AG08395 (cell line): Measurements from ENCODE around the gene MLLT3.

Source experiments
- DNase-seq: peaks from one replicate; pipeline ENCODE4 v3.0.0; 2012; ENCODE audit warnings: mixed read lengths, low spot score

MLLT3 gene

DNA sequence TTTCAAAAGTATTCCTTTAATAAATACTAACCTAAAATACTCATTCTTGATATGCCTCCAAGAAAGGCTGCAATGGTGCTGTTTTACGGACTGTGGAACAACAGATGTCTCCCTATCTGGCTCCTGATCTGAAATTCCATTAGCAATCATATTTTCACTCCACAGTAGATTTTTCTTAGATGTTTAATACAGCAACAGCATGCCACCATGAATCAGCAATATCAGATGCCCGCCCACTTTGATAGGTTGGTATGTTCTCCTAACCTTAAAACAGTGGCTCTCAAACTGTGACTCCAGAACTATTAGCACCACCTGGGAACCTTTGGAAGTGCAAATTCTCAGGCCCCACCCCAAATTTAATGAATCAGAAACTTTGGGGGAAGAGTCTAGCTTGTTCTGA is 110.2 kb downstream of the MLLT3 start:
- peak; percentile 49 for DNase-seq

DNA sequence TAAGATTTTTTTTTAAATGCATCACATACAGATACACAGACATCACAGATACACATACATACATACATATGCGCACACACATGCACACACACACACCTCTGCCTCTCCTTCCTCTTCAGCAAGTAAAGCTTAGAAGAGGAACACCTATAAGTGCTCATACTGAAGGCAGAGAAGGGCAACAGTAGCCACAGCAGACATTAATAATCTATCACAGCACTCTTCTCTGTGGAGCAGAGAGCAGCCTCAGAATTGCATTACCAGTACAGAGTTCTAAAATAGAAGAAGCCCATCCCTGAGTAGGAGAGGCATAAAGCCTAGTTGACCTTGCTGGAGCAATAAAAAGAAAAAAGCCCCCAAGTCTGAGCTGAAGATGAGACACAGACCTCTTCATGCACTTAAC is 110.6 kb downstream of the MLLT3 start:
- DNase-seq, result no peak

- DNase-seq, result no peak
Observed at GRCh38 chr9:20509466-20509865, 112.8 kb downstream of the MLLT3 start.

DNA sequence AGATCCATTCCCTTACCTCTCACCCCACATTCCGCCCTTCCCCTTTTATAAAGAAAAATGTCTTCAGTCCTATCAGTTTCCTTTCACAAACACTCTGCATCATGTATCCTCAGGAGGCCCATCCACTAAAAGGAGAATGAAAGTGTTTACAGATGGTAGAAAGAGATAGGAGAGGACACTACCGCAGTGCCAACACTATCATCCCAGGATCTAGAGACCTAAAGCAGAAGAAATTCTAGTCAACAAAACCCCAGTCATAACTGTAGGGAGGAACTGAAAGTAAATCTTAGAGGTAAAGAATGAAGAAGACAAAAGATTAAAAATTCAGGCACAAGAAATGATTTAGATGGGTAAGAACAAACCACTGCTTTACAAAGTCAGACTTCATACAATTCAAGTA is 114.1 kb downstream of the MLLT3 start:
- DNase-seq, result no peak

DNA sequence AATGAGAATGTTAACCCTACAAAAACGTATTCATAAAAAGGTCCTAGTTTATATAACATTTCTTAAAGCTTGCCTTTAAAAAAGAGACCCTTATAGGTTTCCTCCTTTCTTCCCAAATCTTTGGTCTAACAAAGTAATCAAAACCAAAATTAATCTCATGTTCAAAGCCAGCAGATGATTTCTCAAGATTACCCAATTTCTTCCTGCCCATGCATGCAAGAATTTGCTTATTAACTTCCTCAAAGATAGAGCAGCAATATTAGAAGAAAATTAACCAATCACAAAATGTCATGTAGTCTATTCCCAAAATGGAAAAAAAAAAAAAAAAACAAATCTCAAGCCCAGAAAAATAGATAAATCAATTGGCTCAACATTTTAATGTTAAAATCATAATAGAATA is 114.9 kb downstream of the MLLT3 start:
- DNase-seq, result no peak

DNA sequence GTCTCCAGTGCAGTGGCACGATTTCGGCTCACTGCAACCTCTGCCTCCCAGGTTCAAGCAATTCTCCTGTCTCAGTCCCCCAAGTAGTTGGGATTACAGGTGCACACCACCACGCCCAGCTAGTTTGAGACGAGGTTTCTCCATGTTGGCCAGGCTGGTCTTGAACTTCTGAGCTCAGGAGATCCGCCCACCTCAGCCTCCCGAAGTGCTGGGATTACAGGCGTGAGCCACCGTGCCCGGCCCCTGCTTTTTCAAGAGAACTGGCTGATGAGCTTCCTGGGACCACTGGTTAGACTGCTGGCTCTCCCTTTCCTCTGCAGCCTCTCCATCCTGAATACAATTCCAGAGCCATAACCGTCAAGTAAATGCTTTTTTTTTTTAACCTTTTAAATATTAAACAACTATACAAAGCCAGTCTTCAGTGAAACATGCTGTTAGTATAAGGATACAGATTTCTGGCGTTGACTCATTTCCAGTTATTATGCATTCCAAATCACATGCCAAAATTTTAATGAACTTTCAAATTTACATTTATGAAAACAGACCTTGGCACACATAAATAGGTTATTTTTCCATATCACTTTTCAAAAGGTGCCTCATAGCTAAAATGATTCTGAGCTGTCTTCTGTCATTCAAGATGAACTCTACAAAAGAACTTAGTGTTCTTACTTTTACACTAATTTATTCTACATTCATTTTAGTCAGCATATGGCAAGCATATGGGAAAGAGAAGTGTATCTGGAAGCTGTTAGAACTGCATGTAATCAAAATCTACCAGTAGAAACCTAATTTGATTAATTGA is 116.0 kb downstream of the MLLT3 start:
- no peak for DNase-seq

DNA sequence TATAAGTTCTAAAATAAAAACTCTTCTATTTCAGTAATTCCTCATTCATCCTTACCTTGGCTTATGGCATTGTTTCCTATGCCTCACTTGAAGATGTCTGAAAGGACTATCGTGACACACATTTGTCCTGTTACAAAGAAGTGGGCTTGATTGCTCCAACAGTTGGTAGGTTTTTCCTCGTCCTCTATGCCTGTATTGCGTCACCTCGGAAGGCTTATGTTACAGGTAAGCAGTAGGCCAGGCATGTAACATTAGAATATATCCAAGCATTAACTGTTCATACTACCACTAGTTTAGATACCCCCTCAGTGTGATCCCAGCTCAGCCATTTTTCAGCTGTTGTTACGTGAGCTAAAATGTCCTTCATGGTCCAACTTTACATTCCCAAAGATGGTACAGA is 116.7 kb downstream of the MLLT3 start:
- DNase-seq, result no peak

- no peak for DNase-seq
Observed at GRCh38 chr9:20504930-20505329, 117.4 kb downstream of the MLLT3 start.

- DNase-seq, result no peak
Observed at GRCh38 chr9:20500101-20500500, 122.2 kb downstream of the MLLT3 start.

DNA sequence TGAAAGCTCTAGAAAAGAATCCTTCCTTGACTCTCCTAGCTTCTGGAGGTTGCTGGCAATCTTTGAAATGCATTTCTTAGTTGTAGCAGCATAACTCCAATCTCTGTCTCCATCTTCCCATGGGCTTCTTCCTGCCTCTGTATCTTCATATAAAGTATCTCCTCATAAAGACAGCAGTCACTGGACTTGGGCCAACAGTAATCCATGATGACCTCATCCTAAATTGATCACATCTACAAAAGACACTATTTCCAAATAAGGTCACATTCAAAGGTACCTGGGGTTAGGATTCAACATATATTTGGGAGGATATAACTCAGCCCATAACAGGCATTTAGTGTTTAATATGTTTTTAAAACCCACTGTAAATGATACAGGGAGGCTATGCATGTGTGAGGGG is 123.3 kb downstream of the MLLT3 start:
- no peak for DNase-seq

DNA sequence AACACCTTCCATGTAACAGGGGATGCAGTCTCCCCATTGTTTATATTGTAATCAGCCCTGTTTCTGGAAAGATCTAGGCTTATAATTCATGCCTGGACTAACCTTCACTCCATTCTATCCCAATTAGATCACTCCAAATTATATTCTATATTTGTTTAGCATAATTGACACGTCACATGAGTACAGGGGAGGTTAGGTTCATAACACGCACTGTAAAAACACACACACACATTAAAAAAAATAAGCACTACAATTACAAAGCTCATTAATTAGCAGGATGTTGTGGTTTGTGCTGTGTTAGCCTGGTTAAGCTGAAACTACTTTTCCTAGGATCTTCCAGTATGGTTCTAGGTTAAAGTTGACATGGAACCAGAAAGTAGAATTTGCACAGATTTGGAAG is 126.0 kb downstream of the MLLT3 start:
- no peak for DNase-seq

DNA sequence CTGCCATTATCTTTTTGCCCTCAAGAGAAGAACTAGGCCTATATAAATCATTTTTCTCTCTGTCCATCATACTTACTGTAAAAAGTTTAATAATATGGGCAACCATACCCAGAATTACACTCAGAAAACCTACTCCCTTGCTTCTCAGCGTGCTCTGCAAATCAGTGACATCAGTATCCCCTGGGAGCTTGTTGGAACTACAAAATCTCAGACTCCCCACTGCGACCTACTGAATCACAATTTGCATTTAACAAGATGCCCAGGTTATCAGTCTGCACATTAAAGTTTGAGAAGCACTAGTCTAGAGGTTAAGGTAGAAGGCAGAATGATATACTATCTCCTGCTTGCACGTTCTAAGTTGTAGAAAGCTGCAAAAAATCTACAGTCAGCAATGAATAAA is 127.2 kb downstream of the MLLT3 start:
- no peak for DNase-seq

DNA sequence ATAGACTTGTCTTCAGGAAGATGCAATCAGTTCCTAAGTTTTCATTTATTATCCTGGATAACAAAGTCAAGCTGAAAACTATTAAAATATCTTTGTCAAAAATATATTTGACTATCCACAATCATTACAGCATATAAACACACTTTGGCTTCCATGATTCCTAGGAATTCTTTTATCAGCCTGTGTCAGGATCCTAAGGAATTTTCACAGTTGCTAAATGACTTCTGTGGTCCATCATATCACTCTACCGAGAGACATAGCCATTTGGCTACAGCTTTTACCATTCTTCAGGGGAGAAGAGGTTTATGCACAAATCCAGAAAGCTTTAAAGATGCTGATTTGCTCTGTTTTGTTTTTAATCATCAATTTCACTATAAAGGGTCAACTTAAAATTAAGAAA is 128.3 kb downstream of the MLLT3 start:
- DNase-seq, result no peak

GRCh38 chr9:20492772-20493171 is 129.5 kb downstream of the MLLT3 start:
- DNase-seq, result no peak

- DNase-seq, result no peak
Observed at GRCh38 chr9:20491612-20492011, 130.7 kb downstream of the MLLT3 start.

- DNase-seq, result no peak
Observed at GRCh38 chr9:20490246-20490834, 132.0 kb downstream of the MLLT3 start.

- DNase-seq, result no peak
Observed at GRCh38 chr9:20488691-20489090, 133.6 kb downstream of the MLLT3 start.

- DNase-seq, result no peak
Observed at GRCh38 chr9:20486552-20486951, 135.7 kb downstream of the MLLT3 start.

DNA sequence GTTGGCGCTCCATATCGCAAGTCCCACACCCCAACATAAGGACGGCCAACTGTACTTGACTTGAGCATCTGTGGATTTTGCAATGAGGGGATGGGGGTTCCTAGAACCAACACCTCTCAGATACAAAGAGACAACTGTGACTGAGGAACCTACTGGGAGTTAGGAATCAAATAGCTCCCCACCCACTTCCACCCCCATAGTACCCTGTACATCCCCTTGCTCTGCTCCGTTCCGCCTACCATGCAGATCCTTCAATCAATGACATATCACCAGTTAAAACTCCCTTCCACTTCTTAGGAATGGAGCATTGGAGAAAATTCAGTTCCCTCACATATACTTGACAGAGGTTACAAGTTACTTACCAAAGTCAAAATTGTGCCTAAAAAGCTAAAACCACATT is 140.9 kb downstream of the MLLT3 start:
- DNase-seq, result no peak

- DNase-seq, result no peak
Observed at GRCh38 chr9:20480249-20480648, 142.1 kb downstream of the MLLT3 start.

- no peak for DNase-seq
Observed at GRCh38 chr9:20479419-20480155, 142.7 kb downstream of the MLLT3 start.

DNA sequence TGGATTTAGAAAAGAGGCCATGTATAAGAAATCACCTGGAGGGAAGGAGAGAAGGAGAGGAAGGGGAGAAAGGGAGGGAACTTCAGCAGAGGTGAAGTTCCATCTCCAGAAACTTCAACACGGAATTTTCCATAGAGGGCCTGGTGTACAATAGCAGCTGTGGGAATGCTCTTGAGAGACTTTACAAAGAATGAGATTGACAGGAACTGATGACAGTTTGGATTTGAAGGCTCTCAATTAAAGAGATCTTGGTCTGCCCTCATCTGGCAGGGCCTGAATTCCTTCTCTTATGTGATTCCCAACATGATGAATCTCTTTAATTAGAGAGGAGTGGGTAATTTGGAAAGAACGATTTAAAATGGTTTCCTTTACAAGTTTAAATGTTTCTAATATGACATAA is 143.5 kb downstream of the MLLT3 start:
- no peak for DNase-seq

- no peak for DNase-seq
Observed at GRCh38 chr9:20477940-20478620, 144.2 kb downstream of the MLLT3 start.
